ENCODE data around the gene HOXB2.

DNA sequence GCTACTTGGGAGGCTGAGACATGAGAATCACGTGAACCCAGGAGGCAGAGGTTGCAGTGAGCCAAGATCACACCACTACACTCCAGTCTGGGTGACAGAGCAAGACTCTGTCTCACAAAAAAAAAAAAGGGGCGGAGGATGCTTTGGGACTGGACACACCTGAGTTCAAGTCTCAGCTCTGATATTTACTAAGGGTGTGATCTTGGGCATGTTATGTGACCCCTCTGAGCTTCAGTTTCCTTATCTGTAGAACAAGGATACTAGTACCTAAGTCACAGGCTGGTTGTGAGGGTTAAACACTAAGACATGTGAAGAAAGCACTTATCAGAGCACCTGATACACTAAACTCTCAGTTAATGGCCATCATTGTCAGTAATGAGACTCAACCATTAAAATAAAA, 40.0 kb downstream of the HOXB2 start:
- TF ChIP-seq, protein P1, sequence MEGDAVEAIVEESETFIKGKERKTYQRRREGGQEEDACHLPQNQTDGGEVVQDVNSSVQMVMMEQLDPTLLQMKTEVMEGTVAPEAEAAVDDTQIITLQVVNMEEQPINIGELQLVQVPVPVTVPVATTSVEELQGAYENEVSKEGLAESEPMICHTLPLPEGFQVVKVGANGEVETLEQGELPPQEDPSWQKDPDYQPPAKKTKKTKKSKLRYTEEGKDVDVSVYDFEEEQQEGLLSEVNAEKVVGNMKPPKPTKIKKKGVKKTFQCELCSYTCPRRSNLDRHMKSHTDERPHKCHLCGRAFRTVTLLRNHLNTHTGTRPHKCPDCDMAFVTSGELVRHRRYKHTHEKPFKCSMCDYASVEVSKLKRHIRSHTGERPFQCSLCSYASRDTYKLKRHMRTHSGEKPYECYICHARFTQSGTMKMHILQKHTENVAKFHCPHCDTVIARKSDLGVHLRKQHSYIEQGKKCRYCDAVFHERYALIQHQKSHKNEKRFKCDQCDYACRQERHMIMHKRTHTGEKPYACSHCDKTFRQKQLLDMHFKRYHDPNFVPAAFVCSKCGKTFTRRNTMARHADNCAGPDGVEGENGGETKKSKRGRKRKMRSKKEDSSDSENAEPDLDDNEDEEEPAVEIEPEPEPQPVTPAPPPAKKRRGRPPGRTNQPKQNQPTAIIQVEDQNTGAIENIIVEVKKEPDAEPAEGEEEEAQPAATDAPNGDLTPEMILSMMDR (IDR thresholded peaks at IDR 0.05) = no peak
- no peak for TF ChIP-seq POLR2A (IDR thresholded peaks at IDR 0.05)
